Keratinocyte (primary cell): ENCODE data around the gene PFKP.

ENCODE experiments used
- EZH2 ChIP-seq: IDR thresholded peaks from one replicate; pipeline ENCODE4 v1.6.1; 2012; ENCODE audit warnings: inconsistent platforms, mild to moderate bottlenecking, low read length, moderate library complexity
- TF ChIP-seq, protein P1 (sequence below), 3 experiments: IDR thresholded peaks in 1 of 3; conservative IDR thresholded peaks in 1 of 3; optimal IDR thresholded peaks in 1 of 3; 2 replicates in 2 of 3; 3 replicates in 1 of 3; pipeline versions ENCODE3 to v1.5.1; 2011; ENCODE audit warnings: low read length in 3 of 3, mild to moderate bottlenecking in 3 of 3, moderate library complexity in 2 of 3, control low read depth in 1 of 3, inconsistent platforms in 1 of 3; ENCODE audit not compliant: insufficient read depth in 2 of 3; ENCODE audit errors: extremely low read depth in 1 of 3

DNA sequence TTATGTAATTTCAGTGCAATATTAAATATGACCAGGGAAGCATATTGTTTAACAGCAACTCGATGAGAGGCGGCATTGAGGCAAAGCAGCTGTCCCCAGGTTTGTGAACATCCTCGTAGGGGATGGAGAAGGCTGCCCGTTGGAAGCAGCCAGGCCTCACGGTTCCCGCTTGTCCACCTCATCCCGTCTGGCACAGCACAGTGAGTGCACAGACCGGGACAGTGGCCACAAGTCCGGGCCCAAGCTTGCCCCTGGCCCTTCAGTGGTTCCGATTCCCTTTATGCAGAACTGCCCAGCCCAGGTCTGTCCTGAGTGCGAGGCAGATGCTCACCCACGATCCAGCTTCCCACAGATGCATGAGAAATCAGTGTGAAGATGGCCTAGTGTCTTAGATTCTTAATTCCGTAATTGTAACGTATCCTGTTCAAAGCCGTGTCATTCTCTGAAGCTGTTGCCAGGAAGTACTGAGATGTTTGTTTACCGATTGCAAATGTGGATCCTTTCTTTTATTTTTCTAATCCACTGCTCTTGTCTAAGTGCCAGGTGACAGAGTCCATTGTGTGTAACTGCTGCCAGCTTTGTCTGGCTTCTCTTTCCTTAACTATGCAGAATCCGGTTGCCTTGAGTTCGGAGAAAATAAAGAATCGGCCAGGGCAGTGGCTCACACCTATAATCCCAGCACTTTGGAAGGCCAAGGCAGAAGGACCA is 35.5 kb downstream of the PFKP start:
- TF ChIP-seq, protein P1, sequence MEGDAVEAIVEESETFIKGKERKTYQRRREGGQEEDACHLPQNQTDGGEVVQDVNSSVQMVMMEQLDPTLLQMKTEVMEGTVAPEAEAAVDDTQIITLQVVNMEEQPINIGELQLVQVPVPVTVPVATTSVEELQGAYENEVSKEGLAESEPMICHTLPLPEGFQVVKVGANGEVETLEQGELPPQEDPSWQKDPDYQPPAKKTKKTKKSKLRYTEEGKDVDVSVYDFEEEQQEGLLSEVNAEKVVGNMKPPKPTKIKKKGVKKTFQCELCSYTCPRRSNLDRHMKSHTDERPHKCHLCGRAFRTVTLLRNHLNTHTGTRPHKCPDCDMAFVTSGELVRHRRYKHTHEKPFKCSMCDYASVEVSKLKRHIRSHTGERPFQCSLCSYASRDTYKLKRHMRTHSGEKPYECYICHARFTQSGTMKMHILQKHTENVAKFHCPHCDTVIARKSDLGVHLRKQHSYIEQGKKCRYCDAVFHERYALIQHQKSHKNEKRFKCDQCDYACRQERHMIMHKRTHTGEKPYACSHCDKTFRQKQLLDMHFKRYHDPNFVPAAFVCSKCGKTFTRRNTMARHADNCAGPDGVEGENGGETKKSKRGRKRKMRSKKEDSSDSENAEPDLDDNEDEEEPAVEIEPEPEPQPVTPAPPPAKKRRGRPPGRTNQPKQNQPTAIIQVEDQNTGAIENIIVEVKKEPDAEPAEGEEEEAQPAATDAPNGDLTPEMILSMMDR (optimal IDR thresholded peaks at IDR 0.05 in 1 of 3, IDR thresholded peaks at IDR 0.05 in 1 of 3, conservative IDR thresholded peaks at IDR 0.05 in 1 of 3; ENCODE audit: extremely low read depth in 1 of 3, insufficient read depth in 2 of 3, low read length in 3 of 3), result no peak
- TF ChIP-seq EZH2, result no peak
